PC-3 (cell line): ENCODE data around the gene ZNRF4.

ENCODE experiments used
- EZH2 ChIP-seq: fragments of 300-600 bp; sonication (generic); IDR thresholded peaks from one replicate; pipeline ENCODE4 v1.6.1; 2017; ENCODE audit warnings: antibody characterized with exemption, mild to moderate bottlenecking, low read length; ENCODE audit not compliant: unreplicated experiment
- EZH2phosphoT487 ChIP-seq: fragments of 300-600 bp; sonication (generic); IDR thresholded peaks from 2 replicates; pipeline ENCODE4 v1.6.1; 2018; ENCODE audit warnings: mild to moderate bottlenecking, antibody characterized with exemption, low read length, borderline replicate concordance
- TF ChIP-seq, protein P1 (sequence below): fragments of 300-600 bp; sonication (generic); conservative IDR thresholded peaks from 2 replicates; pipeline ENCODE4 v1.5.1; 2017; ENCODE audit warnings: antibody characterized with exemption, low read depth, mild to moderate bottlenecking, low read length

DNA sequence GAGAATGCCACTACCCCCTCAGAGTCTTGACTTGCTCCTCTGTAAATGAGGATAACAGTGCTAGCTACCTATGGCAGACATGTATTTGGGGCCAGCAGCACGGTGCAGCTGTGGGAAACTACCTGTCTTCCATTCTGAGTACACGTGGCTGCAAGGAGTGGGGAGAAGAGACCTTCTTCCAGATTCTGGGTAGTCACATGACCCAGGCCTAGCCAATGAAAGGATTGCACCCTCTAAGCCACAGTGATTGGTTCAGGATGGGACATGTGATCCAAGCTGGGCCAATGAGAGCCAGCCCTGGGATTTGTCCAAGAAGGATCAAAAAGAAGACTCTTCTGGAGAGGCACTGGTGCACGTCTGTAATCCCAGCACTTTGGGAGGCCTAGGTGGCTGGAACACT is 5.5 kb downstream of the ZNRF4 start:
- no peak for TF ChIP-seq EZH2
- TF ChIP-seq, protein P1, sequence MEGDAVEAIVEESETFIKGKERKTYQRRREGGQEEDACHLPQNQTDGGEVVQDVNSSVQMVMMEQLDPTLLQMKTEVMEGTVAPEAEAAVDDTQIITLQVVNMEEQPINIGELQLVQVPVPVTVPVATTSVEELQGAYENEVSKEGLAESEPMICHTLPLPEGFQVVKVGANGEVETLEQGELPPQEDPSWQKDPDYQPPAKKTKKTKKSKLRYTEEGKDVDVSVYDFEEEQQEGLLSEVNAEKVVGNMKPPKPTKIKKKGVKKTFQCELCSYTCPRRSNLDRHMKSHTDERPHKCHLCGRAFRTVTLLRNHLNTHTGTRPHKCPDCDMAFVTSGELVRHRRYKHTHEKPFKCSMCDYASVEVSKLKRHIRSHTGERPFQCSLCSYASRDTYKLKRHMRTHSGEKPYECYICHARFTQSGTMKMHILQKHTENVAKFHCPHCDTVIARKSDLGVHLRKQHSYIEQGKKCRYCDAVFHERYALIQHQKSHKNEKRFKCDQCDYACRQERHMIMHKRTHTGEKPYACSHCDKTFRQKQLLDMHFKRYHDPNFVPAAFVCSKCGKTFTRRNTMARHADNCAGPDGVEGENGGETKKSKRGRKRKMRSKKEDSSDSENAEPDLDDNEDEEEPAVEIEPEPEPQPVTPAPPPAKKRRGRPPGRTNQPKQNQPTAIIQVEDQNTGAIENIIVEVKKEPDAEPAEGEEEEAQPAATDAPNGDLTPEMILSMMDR = no peak
- TF ChIP-seq EZH2phosphoT487 = no peak
